HG03575 (cell line): Measurements from ENCODE around the gene APOH.

Source experiments
- ATAC-seq: cut with Tn5 transposase; IDR thresholded peaks from one replicate; pipeline ENCODE4 v1.9.1; 2021; ENCODE audit not compliant: unreplicated experiment, insufficient number of reproducible peaks, low FRiP score; ENCODE audit errors: extremely low read depth

APOH gene

DNA sequence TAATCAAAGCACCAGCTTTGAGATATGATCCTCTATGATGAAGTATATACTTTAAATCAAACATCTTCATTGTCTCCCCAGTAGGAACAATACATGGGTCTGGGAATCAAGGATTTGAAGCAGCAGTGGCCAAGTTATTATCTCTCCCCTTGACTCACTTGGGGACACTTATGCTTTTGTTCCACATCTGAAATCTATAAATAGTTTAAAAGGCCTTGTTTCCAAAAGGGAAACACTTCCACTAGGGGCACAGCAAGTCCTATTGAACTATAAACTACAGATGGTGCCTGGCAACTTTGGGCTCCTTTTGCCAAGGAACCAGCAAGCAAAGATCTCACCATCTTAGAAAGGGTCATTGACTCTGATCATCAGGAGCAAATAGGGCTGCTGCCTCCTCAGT lies 21.3 kb downstream of the APOH start:
- no peak for ATAC-seq

DNA sequence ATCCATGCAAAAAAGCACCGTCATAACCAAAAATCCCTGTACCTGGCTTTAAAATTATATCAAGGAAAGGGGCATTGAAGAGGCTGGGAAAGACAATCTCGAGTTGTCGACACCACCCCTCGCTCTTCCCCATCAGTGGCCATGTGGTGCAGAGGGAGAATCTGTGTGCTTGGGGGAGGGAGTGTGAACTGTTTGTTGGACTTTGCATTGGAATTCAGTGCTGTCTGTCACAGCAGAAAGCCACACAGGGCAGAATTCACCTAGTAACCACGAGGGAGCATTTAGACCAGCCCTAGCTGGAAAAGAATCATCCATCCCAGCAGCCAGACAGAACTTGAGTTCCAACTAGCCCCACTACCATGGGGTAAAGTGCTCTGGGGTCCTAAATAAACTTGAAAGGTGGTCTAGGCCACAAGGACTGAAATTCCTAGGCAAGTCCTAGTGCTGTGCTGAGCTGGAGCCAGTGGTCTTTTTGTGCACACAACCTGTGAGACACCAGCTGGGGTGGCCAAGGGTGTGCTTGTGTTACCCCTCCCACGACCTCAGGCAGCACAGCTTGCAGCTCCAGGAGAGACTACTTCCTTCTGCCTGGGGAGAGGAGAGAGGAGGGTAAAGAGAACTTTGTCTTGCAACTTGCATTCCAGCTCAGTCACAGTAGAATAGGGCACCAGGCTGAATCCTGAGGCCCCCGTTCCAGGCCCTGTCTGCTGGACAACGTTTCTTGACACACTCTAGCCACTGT lies 25.8 kb downstream of the APOH start:
- ATAC-seq = no peak

DNA sequence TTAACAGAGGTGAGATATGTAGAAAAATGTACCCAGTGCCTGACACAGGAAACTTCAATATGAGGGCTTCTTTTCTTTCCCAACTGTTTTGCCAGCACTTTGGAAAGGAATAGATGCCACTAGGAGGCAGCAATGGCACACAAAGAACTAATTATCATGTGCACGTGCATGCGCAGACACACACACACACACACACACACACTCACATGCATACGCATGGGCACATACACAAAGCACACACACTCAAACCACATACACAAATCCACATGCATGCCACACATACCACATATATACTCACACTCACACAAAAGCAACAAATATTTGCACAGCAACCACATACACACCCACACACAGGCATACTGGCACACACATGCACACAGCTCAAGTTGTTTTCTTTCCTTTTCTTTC lies 28.5 kb downstream of the APOH start:
- ATAC-seq = no peak

DNA sequence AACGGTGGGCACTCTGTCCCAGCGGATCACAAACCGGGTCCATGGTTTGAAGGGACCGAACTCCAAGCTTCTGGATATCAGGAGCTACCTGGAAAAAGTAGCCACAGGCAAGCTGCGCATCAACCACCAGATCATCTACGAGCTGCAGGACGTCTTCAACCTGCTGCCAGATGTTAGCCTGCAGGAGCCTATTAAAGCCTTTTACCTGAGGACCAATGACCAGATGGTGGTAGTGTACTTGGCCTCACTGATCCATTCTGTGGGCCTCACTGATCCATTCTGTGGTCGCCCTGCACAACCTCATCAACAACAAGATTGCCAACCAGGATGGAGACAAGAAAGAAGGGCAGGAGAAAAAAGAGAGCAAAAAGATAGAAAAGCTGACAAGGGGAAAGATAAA lies 31.0 kb downstream of the APOH start:
- no peak for ATAC-seq

DNA sequence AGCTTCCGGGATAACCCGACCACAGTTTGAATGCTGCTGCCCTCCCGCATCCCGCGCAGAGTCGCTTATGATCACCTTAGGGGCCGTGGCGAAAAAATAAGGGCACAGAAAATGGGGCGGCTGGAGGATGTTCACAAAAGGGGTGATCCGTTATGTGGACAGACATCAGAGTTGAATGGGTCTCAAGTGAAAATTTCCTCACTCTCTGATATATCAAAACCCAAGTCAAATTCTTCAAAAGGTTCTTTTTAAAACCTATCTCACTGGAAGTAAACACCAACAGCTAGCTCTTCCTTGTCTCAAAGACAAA lies 36.9 kb downstream of the APOH start:
- no peak for ATAC-seq

DNA sequence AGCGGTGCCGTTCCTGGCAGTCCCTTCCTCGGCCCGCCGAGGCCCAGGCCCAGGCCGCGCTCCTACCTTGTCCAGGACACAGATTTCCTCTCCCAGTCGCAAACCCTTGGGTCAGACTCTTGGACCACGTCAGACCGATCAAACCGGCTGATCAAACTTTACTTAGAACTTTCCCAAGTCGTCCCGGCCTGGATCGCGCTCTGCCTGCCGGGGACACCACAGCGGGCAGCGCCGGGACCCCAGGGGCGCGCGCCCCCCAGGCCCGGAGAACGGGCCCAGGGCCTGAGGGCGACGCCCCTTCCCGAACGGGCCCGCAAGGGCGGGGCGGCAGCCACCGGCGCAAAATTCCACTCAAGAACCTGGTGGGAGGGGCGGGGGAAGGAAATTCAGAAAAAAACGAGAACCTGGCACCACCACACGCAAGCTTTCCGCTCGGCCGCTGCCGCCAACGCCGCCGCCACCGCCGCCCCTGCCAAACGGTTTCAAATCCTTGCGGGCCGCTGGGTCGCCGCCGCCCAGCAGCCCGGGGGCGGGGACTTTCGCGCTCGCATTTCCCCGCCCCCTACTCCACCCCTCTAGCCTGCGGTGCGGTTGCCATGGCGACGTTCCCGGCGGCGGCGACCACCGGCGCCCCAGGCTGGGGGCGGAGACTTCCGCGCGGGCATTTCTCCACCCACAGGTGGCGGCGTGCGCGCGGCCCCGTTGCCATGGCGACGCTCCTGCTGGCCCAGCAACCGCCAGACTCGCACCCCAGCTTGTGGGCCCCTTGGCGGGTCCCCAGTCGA lies 37.4 kb downstream of the APOH start, which contains the start of gene CEP112:
TSS of gene CEP112 (minus strand) at position 541 of the 785 bp plus-strand sequence.
- no peak for ATAC-seq

DNA sequence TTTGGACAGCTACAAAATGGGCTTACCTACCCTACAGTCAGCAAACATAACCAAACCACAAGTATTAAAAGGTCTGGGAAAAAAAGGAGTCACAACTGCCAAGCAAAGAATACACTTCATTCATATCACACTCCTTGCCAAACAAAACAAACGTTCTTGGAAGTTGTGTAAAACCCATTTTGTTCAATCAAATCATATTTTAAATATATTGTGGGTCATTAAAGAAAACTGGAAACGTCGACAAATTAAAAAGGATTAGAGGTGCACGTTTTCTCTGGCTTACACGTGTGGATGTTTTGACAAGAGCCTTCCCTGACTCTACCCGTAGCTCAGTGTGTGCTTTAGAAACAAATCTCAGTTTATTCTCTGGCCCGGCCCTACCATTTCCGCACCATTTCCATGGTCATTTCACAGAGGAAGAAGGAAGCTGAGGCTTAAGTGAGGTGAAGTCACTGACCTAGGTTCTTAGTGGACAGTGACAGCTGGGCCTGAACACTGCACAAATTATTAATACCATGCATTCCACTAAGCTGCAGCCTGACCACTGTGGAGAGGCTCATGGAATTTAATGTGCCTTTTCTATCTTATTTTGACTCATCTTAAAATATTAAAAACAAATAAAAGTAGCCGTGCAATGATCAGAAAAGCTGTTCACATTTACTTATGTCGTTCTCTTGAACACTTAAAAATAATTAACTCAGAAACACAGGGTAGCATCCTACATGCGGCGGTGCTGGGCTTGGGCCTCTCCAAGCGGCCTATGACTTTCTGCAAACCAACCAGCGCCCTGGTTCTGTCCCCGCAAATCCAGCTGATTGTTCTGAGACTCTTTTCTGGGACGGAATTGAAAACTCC lies 38.2 kb downstream of the APOH start:
- ATAC-seq = no peak

DNA sequence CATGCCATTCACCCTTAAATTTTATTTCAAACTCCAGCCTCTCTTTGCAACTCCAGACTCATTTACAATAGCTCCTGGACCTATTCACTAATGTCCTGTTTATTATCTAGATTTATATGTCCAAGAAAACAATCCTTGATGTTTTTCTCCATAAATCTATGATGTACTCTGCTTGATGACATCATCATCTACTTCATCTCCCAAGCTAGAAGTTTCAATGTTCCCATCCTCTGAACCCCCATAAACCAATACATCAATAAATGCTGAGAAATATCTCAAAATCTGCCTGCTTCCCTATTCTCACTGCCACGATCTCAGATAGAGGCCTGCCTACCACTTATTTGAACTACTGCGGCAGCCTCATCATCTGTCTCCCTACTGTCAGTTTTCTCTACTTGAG lies 41.5 kb downstream of the APOH start:
- ATAC-seq = no peak

DNA sequence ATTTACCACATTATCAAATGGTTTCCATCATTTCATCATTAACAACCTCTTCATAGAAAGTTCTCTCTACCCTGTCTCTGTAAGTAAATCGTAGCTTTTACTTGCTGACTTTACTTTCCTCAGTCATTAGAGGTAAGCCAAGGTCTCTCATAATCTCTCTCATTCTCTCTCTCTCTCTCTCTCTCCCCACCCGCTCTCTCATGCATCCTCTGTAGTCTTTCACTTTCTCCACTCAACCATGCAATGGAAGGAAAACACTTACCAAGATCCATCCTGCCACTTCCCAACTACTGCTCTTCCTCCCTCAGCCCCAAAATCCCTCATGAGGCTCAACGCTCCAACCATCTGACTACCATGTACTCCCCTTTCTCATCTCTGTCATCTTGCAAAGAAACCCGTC lies 43.4 kb downstream of the APOH start:
- ATAC-seq = no peak

DNA sequence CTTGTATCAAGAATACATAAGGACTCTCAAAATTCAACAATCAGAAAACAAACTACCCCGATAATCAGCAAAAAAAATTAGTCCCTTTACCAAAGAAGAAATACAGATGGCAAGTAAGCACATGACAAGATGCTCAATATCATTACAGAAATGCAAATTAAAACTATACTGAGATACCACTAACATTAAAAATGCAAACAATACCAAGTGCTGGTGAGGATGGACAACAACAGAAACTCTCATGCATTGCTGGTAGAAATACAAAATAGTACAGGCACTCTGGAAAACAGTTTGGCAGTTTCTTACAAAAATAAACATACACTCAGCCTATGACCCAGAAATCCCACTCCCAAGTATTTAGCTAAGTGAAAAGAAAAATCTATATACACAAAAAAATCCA lies 44.8 kb downstream of the APOH start:
- ATAC-seq = no peak

DNA sequence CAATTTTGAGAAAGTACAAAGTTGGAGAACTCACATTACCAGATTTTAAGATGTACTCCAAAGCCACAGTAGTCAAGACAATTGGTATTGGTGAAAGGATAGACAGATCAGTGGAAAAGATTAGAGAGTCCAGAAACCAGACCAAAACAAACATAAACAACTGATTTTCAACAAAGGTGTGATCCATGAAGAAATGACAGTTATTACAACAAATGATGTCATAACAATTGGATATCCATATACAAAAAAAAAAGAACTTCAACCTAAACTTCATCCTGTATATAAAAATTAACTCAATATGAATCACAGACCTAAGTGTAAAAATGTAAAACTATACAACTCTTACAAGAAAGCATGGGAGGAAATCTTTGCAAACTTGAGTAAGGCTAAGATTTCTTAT lies 45.7 kb downstream of the APOH start:
- no peak for ATAC-seq

DNA sequence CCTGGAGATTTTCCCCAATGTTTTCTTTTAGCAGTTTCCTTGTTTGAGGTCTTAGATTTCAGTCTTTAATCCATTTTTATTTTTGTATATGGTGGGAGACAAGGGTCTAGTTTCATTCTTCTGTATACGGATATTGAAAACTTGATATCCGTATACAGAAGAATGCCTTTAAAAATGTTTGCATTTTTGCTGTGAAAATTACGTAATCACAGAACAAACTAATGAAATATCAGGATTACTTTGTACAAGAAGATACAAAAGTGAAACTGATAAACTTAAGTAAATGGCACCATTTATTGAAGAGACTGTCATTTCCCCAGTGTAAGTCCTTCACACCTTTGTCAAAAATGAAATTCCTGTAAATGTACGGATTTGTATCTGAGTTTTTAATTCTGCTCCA lies 50.6 kb downstream of the APOH start:
- ATAC-seq = no peak

DNA sequence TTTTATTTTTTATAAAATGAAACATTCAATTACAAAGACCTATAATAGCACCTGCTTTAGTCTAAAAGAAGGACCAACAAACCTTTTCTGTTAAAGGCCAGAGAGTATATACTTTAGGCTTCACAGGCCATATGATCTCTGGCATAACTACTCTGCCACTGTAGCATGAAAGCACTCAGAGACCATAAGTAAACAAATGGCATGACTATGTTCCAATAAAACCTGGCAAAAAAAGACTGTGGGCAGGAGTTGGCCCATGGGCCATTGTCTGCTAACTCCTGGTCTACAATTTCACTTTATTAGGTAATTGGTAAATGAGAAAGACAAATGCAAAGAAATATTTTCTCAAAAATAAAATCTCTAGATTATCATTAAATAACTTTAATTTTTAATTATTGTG lies 52.2 kb downstream of the APOH start:
- ATAC-seq = no peak

DNA sequence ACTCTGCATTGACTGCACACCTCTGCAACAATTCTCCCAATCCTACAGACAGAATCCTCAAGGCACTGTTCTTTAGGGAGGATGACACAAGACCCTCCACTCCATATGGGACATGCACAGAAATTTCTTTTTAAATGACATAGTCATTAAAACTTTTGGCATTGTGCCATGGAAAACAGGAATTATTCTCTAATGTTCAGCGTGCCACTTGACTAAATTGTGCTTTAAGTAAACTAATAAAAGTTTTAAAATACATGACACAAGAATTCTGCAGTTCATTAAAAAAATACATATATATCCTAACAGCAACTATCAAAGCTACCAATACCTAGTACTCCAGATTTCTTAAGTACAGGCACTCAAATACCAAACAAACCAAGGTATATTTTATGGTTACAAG lies 53.3 kb downstream of the APOH start:
- ATAC-seq = no peak

DNA sequence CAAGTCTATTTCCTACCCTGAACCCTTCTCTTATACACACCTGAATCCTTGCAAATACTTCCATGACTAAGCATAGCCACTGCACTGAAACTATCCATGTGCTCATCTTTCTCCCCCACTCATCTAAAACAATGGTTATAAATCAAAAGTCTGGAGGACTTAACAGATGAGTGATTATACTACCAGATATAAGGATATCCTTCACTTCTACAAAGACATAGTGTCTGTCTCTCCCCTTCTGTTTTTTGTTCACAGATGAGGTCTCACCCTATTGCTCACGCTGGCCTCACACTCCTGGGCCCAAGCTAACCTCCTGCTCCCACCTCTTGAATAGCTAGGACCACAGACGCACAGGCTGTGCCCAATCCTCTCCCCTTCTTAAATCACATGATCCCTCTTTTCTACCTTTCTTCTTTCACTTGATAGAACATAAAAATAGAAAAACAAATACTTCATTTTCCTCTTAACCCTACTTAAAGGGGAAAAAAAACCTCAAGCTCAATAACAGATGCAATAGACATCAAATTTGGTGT lies 56.5 kb downstream of the APOH start:
- ATAC-seq = no peak

DNA sequence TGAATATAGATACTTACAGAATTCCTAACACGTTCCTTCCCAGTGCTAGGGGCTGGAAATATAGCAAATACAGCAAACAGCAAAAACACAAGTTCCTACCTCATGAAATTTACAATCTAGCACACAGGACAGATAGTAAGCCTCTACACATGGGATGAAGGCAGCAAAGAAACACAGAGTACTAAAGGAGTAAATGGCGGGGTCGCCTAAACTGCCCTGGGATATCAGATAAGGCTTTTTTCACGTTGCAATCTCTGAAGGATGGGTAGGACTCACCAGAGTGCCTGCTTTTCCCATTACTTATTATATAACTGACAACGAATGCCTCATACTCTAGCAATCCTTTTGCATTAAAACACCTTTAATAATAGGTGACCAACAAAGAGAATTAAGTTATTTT lies 57.1 kb downstream of the APOH start:
- no peak for ATAC-seq

DNA sequence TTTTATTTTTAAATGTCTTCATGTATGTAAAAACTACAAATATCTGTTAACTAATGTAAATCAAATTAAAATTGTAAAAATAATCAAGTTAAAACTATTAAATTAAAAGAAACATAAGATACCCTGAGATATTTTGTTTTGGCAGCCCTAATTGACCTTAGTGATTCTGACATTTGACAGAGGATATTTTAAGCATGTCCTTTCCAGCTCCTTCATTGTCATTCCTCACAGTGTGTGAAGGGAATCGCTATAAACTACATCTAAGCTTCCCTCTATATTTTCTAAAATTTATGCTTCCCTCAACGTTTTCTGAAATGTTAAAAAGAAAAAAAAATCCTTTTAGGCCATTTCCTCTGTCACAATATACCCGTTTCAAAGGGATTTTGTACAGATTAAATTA lies 57.5 kb downstream of the APOH start:
- no peak for ATAC-seq

DNA sequence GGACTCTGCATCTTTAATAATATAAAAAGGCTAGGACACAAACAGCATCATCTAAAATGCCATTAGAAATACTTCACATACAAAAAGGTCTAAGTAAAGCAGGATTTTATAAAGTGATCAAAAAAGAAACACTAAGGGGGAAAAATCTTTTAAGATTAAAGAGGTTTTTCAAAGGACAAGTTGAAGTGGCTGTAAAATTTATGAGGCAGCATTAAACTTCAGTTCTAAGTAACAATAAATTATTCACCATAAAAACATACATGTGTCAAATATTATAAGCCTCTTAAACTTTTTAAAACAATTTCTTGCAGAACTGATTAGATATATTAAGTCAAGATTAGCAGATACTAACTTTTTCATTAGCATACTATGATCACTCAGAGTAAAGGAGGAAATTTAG lies 58.0 kb downstream of the APOH start:
- no peak for ATAC-seq

DNA sequence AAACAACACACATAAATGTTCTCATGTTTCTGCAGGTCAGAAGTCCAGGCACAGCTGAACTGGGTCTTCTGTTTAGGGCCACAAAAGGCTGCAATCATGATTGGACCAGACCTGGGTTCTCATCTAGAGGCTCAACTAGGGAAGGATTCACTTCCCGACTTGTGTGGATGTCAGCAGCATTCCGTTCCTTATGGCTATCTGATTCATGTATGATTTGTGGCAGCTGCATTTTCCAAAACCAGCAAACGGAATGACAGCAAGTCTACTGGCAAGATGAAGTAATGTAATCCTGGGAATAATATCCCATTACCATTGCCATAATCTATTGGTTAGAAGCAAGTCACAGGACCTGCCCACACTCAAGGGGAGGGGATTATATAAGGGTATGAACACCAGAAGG lies 59.4 kb downstream of the APOH start:
- no peak for ATAC-seq
